RWPE2 (cell line): ENCODE data around the gene DIP2B.

Source experiments
- ATAC-seq: fragments of 200-7000 bp; cut with Tn5 transposase; 3 replicates; pipeline ENCODE4 v1.9.1; 2021; ENCODE audit warnings: low read depth
- DNase-seq: peaks from one replicate; pipeline ENCODE4 v3.0.0-alpha.2; 2020; ENCODE audit warnings: low spot score
- H3K27ac ChIP-seq: fragments of 450-650 bp; 2 replicates; pipeline ENCODE4 v1.5.1; 2017; ENCODE audit warnings: mild to moderate bottlenecking; ENCODE audit not compliant: poor library complexity, severe bottlenecking
- H3K27me3 ChIP-seq: fragments of 250-450 bp; sonication (Bioruptor Pico); 2 replicates; pipeline ENCODE4 v1.5.1; 2021; ENCODE audit warnings: mild to moderate bottlenecking, moderate library complexity; ENCODE audit not compliant: insufficient read depth, poor library complexity, severe bottlenecking
- H3K36me3 ChIP-seq: fragments of 250-450 bp; sonication (Bioruptor Pico); 2 replicates; pipeline ENCODE4 v1.5.1; 2020; ENCODE audit warnings: low read depth, mild to moderate bottlenecking, moderate library complexity
- H3K4me1 ChIP-seq: fragments of 250-450 bp; sonication (Bioruptor Pico); 2 replicates; pipeline ENCODE4 v1.5.1; 2021; ENCODE audit warnings: mild to moderate bottlenecking, moderate library complexity; ENCODE audit not compliant: insufficient read depth, poor library complexity, severe bottlenecking
- H3K4me3 ChIP-seq: fragments of 250-450 bp; sonication (Bioruptor Pico); 2 replicates; pipeline ENCODE4 v1.5.1; 2021; ENCODE audit warnings: mild to moderate bottlenecking, moderate library complexity; ENCODE audit not compliant: severe bottlenecking
- H3K9me3 ChIP-seq: fragments of 250-450 bp; sonication (Bioruptor Pico); 2 replicates; pipeline ENCODE4 v1.5.1; 2021; ENCODE audit warnings: mild to moderate bottlenecking, moderate library complexity; ENCODE audit not compliant: severe bottlenecking
- TF ChIP-seq, protein P1 (sequence below): fragments of 450-650 bp; IDR thresholded peaks from one replicate; pipeline ENCODE4 v1.5.1; 2017; ENCODE audit warnings: mild to moderate bottlenecking, moderate library complexity; ENCODE audit not compliant: poor library complexity, severe bottlenecking

Gene DIP2B

DNA sequence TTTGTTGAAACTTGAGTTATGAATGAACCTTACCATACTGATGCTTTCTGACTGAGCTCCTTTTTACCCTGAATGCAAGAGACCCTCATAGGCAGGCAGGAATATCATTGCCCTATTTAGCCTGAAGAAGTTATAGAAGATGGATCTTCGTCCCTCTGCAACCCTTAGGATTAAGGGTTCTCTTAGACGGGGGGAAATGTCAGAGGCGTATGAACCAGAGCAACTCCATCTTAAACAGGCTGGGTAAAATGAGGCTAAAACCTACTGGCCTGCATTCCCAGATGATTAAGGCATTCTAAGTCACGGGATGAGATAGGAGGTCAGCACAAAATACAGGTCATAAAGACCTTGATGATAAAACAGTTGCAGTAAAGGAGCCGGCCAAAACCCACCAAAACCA lies 266.6 kb downstream of the DIP2B start:
- TF ChIP-seq, protein P1, sequence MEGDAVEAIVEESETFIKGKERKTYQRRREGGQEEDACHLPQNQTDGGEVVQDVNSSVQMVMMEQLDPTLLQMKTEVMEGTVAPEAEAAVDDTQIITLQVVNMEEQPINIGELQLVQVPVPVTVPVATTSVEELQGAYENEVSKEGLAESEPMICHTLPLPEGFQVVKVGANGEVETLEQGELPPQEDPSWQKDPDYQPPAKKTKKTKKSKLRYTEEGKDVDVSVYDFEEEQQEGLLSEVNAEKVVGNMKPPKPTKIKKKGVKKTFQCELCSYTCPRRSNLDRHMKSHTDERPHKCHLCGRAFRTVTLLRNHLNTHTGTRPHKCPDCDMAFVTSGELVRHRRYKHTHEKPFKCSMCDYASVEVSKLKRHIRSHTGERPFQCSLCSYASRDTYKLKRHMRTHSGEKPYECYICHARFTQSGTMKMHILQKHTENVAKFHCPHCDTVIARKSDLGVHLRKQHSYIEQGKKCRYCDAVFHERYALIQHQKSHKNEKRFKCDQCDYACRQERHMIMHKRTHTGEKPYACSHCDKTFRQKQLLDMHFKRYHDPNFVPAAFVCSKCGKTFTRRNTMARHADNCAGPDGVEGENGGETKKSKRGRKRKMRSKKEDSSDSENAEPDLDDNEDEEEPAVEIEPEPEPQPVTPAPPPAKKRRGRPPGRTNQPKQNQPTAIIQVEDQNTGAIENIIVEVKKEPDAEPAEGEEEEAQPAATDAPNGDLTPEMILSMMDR, result no peak
- no peak overlapping the region for H3K27ac ChIP-seq
- no peak for ATAC-seq

DNA sequence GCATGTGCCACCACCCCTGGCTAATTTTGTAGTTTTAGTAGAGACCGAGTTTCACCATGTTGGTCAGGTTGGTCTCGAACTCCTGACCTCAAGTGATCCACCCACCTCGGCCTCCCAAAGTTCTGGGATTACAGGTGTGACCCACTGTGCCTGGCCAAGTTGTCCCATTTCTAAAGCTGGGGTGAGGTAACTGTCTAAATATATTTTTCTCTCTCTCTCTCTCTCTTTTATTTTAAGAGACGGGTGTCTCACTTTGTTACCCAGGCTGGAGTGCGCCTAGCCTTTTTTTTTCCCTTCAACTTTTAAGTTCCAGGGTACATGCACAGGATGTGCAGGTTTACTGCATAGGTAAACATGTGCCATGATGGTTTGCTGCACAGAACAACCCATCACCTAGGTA lies 267.7 kb downstream of the DIP2B start:
- H3K27ac ChIP-seq, result peak overlapping the region; percentile 72
- H3K36me3 ChIP-seq, result peaks cover 6% of the 10 kb centered on the region
- DNase-seq (no peak), ATAC-seq (no peak)
- H3K9me3 ChIP-seq, result no peaks in the 10 kb centered on the region
- peaks cover 20% of the 10 kb centered on the region for H3K4me1 ChIP-seq
- TF ChIP-seq, protein P1, result no peak
- H3K4me3 ChIP-seq, result no peak overlapping the region
- H3K27me3 ChIP-seq, result no peaks in the 10 kb centered on the region

More for the DNA sequence above, 266.6 kb downstream of the DIP2B start:
- Histone ChIP-seq H3K27me3 (no peaks in the 10 kb centered on the region), H3K4me1 (peaks cover 20% of the 10 kb centered on the region), H3K36me3 (peaks cover 6% of the 10 kb centered on the region), H3K4me3 (no peak overlapping the region), H3K9me3 (no peaks in the 10 kb centered on the region)
- DNase-seq, result no peak

DNA sequence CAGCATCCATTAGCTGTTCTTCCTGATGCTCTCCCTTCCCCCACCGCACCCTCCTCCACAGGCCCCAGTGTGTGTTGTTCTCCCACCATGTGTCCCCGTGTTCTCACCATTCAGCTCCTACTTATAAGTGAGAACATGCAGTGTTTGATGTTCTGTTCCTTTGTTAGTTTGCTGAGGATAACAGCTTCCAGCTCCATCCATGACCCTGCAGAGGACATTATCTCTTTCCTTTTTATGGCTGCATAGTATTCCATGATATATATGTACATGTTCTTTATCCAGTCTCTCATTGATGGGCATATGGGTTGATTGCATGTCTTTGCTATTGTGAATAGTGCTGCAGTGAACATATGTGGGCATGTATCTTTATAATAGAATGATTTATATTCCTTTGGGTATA lies 268.1 kb downstream of the DIP2B start:
- Histone ChIP-seq H3K9me3 (no peaks in the 10 kb centered on the region), H3K27me3 (no peaks in the 10 kb centered on the region), H3K27ac (peak overlapping the region; percentile 72), H3K36me3 (peaks cover 6% of the 10 kb centered on the region), H3K4me1 (peaks cover 20% of the 10 kb centered on the region), H3K4me3 (no peak overlapping the region)
- TF ChIP-seq, protein P1, result no peak
- DNase-seq (no peak), ATAC-seq (no peak)

DNA sequence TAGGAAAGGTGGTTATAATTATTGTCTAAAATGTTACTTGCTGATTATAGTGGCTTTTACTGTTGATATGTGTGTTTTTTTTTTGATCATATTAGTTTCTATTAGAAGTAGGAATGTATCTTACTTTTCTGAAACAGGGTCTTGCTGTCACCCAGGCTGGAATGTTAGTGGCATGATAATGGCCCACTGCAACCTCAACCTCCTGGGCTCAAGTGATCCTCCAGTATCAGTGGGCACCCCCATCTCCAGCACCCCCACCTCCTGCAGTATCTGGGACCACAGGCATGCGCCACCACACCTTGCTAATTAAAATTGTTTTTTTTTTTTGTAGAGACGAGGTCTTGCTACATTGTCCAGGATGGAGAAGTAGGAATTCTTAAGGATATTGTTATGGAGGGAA lies 270.5 kb downstream of the DIP2B start:
- Histone ChIP-seq H3K27me3 (no peaks in the 10 kb centered on the region), H3K4me3 (no peak overlapping the region), H3K36me3 (peaks cover 5% of the 10 kb centered on the region), H3K4me1 (peaks cover 16% of the 10 kb centered on the region), H3K27ac (peak overlapping the region; percentile 72), H3K9me3 (no peaks in the 10 kb centered on the region)
- ATAC-seq, result no peak
- TF ChIP-seq, protein P1, result no peak
- DNase-seq, result no peak

DNA sequence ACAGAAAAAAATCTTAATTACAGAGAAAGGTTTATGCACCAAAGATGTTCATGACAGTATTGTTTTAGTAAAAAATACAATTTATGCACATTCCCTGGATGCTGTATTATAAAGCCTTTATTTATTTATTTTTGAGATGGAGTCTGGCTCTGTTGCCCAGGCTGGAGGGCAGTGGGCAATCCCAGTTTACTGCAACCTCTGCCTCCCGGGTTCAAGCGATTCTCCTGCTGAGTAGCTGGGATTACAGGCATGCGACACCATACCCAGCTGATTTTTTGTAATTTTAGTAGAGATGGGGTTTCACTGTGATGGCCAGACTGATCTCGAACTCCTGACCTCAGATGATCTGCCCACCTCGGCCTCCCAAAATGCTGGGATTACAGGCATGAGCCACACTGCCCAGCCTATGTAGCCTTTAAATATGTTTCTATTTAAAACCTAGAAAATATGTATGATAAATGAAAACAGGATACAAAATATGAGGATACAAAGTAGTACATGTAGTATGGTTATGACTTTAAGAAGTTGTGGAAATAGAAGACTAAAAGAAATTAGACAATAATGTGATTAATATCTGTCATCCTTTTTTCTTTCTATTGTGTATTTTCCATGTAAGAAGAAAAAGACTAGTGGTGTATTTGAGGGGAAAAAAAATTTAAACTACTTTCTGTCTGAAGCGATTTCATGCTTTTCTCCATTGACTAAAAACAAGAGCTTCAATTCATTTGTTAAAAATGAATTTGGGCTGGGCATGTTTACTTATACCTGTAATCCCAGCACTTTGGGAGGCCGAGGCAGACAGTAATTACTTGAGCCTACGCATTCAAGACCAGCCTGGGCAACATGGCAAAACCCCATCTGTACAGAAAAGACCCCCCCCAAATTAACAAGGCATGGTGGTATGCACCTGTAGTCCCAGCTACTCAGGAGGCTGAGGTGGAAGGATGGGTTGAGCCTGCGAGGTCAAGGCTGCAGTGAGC lies 272.3 kb downstream of the DIP2B start:
- no peak for ATAC-seq
- DNase-seq, result no peak
- no peak overlapping the region for H3K4me3 ChIP-seq
- no peaks in the 10 kb centered on the region for H3K27me3 ChIP-seq
- no peak overlapping the region for H3K27ac ChIP-seq
- peaks cover 16% of the 10 kb centered on the region for H3K4me1 ChIP-seq
- TF ChIP-seq, protein P1, result no peak
- H3K36me3 ChIP-seq, result peaks cover 22% of the 10 kb centered on the region
- H3K9me3 ChIP-seq, result no peaks in the 10 kb centered on the region
